Heart right ventricle (tissue), 16 donors: ENCODE measurements around the gene KRT1. TPM values are rescaled to one million over a fixed set of nuclear protein-coding genes. Genes with fewer than 3 reads are reported as not detected.

Source experiments
- ATAC-seq, 8 donors: fragments of 200-7000 bp; cut with Tn5 transposase; one replicate each; pipeline ENCODE4 v1.9.1; 2020; ENCODE audit warnings: mild to moderate bottlenecking in 8 of 8, moderate library complexity in 8 of 8, moderate number of reproducible peaks in 1 of 8
- DNase-seq, 2 donors: peaks; one replicate each; pipeline ENCODE4 v3.0.0-alpha.2; 2020
- H3K27ac ChIP-seq, 10 donors: fragments of 200-600 bp; sonication (generic) in 2 of 10; one replicate each; pipeline versions ENCODE4 v1.5.0 to v1.8.0; 2020 to 2022; ENCODE audit warnings: mild to moderate bottlenecking in 3 of 10
- H3K27me3 ChIP-seq, 7 donors: fragments of 200-600 bp; one replicate each; pipeline ENCODE4 v1.8.0; 2021 to 2022; ENCODE audit warnings: mild to moderate bottlenecking in 2 of 7
- H3K36me3 ChIP-seq, 9 donors: fragments of 200-600 bp; sonication (generic) in 1 of 9; one replicate each; pipeline versions ENCODE4 v1.5.0 to v1.8.0; 2020 to 2022; ENCODE audit warnings: mild to moderate bottlenecking in 2 of 9
- H3K4me1 ChIP-seq, 9 donors: fragments of 200-600 bp; sonication (generic) in 1 of 9; one replicate each; pipeline versions ENCODE4 v1.5.0 to v1.8.0; 2020 to 2022; ENCODE audit warnings: mild to moderate bottlenecking in 4 of 9
- H3K4me3 ChIP-seq, 10 donors: fragments of 200-600 bp; sonication (generic) in 2 of 10; one replicate each; pipeline versions ENCODE4 v1.5.0 to v1.8.0; 2020 to 2022; ENCODE audit warnings: mild to moderate bottlenecking in 7 of 10, moderate library complexity in 2 of 10
- H3K9me3 ChIP-seq, 11 donors: fragments of 200-600 bp in 10 of 11; sonication (generic) in 2 of 11; one replicate each; pipeline versions ENCODE4 v1.5.0 to v1.8.0; 2013 to 2022; ENCODE audit warnings: mild to moderate bottlenecking in 2 of 11, control low read depth in 1 of 11, moderate library complexity in 1 of 11
- CTCF ChIP-seq, 9 donors: fragments of 200-600 bp; sonication (generic) in 2 of 9; IDR thresholded peaks; one replicate each; pipeline versions ENCODE4 v1.5.0 to v1.8.0; 2021 to 2022; ENCODE audit warnings: antibody characterized with exemption in 9 of 9, mild to moderate bottlenecking in 5 of 9, moderate library complexity in 1 of 9
- WGBS, 2 donors: extraction: QIAGEN DNeasy Blood & Tissue Kit; methylation state at CpG; one replicate each; pipeline ENCODE4 v1.1.7; 2013; ENCODE audit warnings: inconsistent platforms in 1 of 2; 5-methylcytosine and 5-hydroxymethylcytosine counted together
- intact Hi-C, 10 donors: fragments of 100-400 bp; cut with DNase I; formaldehyde crosslinking; loops; one replicate each; pipeline versions ENCODE4 v1.11.1 to v1.14.2; 2022
- polyA plus RNA-seq, 2 donors: library from polyadenylated mRNA; stranded (reverse); fragments of 200-250 nt; gene quantifications; one replicate each; pipeline ENCODE4 v1.2.3, GENCODE V29; 2013
- total RNA-seq, 10 donors: library from RNA; stranded (reverse); fragmentation: NEBNext Ultra II Directional in 3 of 10; extraction: Animal tissue kit (Norgen Biotek cat#: 25700) in 3 of 10; gene quantifications; one replicate each; pipeline versions ENCODE4 v1.2.1 to v1.2.4, GENCODE V29; 2021 to 2023
- donor health status: Arrhythmogenic right ventricular cardiomyopathy.
- donor health status: ischemic (EF 13 %, LVEDD 7.1; RV severe dilation, severe dysfunction).
- donor health status: healthy with polysubstance abuse.
- donor health status: DM: no; HTN: yes; CAD: no.
- donor health status: DM: no; HTN: no; CAD: no.
- donor health status: ischemic (EF 25% LVEDD 6.9; RV normal size, moderate dysfunction).
- donor health status: ischemic (EF 25% LVEDD 5.7; RV mildly dilated, moderate dysfunction).
- donor health status: healthy.
- donor health status: DM: yes; HTN: yes; CAD: no.
- donor health status: Ischemic cardiomyopathy.
- donor health status: ischemic (EF 35%, LVEDD 5.7; RV mildly dilated, moderate dysfunction).
- donor health status: nonischemic (EF 11% LVEDD 7.7; RV severe dilation, severe dysfunction).
- donor health status: DM: yes; HTN: yes; CAD: no.
- donor health status: PGD.
- donor health status: ischemic (EF 29% LVEDD 5.4; RV normal size, mild dysfunction).
- donor health status: nonischemic (EF 23%, LVEDD 6.1; RV moderate dilation, normal function).

KRT1 gene
- total and polyA plus RNA-seq, 12 donors = not detected

GRCh38 chr12:52686756-52687487, 6.7 kb upstream of the KRT1 start:
- no peak overlapping the region for H3K27ac ChIP-seq
- peaks cover 0 to 12% (median 9%) of the 10 kb centered on the region in 9 donors for H3K4me1 ChIP-seq
- no peak overlapping the region for H3K4me3 ChIP-seq
- WGBS, 2 donors = 77 to 79% methylated on average over 9 of the region's 9 CpGs
- TF ChIP-seq CTCF (IDR thresholded peaks at IDR 0.05) = no peak
- no peaks in the 10 kb centered on the region for H3K9me3 ChIP-seq
- H3K27me3 ChIP-seq = peaks cover 0 to 80% (median 64%) of the 10 kb centered on the region in 7 donors
- no peaks in the 10 kb centered on the region for H3K36me3 ChIP-seq
- intact Hi-C loops = no loop called here
- DNase-seq (no peak), ATAC-seq (no peak)

- peaks cover 0 to 72% (median 59%) of the 10 kb centered on the region in 7 donors for H3K27me3 ChIP-seq
- DNase-seq (no peak), ATAC-seq (no peak)
- no peak overlapping the region for H3K4me3 ChIP-seq
- H3K27ac ChIP-seq = no peak overlapping the region
- intact Hi-C loops = no loop called here
- no peaks in the 10 kb centered on the region for H3K9me3 ChIP-seq
- peaks cover 0 to 8% (median 4%) of the 10 kb centered on the region in 9 donors for H3K4me1 ChIP-seq
- no peaks in the 10 kb centered on the region for H3K36me3 ChIP-seq
- 83 to 88% methylated on average over 3 of the region's 3 CpGs for WGBS, 2 donors
- no peak for TF ChIP-seq CTCF (IDR thresholded peaks at IDR 0.05)
Measured at GRCh38 chr12:52686063-52686462, 5.9 kb upstream of the KRT1 start.

GRCh38 chr12:52685406-52685890, 5.2 kb upstream of the KRT1 start:
- H3K36me3 ChIP-seq = no peaks in the 10 kb centered on the region
- no peak overlapping the region for H3K27ac ChIP-seq
- peaks cover 0 to 2% (median 0%) of the 10 kb centered on the region in 9 donors for H3K4me1 ChIP-seq
- no peaks in the 10 kb centered on the region for H3K9me3 ChIP-seq
- ATAC-seq (no peak), DNase-seq (no peak)
- peaks cover 0 to 72% (median 55%) of the 10 kb centered on the region in 7 donors for H3K27me3 ChIP-seq
- H3K4me3 ChIP-seq = no peak overlapping the region
- intact Hi-C loops = no loop called here
- WGBS, 2 donors = 72 to 78% methylated on average over 6 of the region's 6 CpGs
- TF ChIP-seq CTCF (IDR thresholded peaks at IDR 0.05) = no peak

GRCh38 chr12:52684431-52684830, 4.2 kb upstream of the KRT1 start:
- DNase-seq = no peak
- no peak overlapping the region for H3K4me3 ChIP-seq
- intact Hi-C loops = no loop called here
- H3K27ac ChIP-seq = no peak overlapping the region
- 81 to 86% methylated on average over 2 of the region's 2 CpGs for WGBS, 2 donors
- H3K9me3 ChIP-seq = no peaks in the 10 kb centered on the region
- no peak for TF ChIP-seq CTCF (IDR thresholded peaks at IDR 0.05)
- peaks cover 0 to 62% (median 50%) of the 10 kb centered on the region in 7 donors for H3K27me3 ChIP-seq
- no peaks in the 10 kb centered on the region for H3K36me3 ChIP-seq
- H3K4me1 ChIP-seq = no peaks in the 10 kb centered on the region
- ATAC-seq = no peak
